EH (cell line): ENCODE data around the gene PSMB3.

Experiments
- DNase-seq: peaks from one replicate; pipeline ENCODE4 v3.0.0-alpha.2; 2015; ENCODE audit warnings: low read depth

Gene PSMB3

GRCh38 chr17:38796451-38797157 is 44.1 kb downstream of the PSMB3 start:
- no peak for DNase-seq

GRCh38 chr17:38797158-38797490 is 44.6 kb downstream of the PSMB3 start:
- DNase-seq, result peak; percentile 24

- peak; percentile 11 for DNase-seq
Measured at GRCh38 chr17:38797828-38798227, 45.3 kb downstream of the PSMB3 start.

- DNase-seq, result peak; percentile 70
Measured at GRCh38 chr17:38798614-38799500, 46.3 kb downstream of the PSMB3 start.

- DNase-seq, result peak; percentile 98
Measured at GRCh38 chr17:38799501-38800236, 47.1 kb downstream of the PSMB3 start, which contains the start of gene PIP4K2B. PIP4K2B (minus strand) TSS chr17:38799556; CDS start chr17:38799424, 132 bp downstream.

- DNase-seq, result no peak
Measured at GRCh38 chr17:38800237-38800760, 47.8 kb downstream of the PSMB3 start.

- no peak for DNase-seq
Measured at GRCh38 chr17:38809828-38810227, 57.3 kb downstream of the PSMB3 start.
